PC-9 (cell line): Measurements from ENCODE around the gene TULP4.

Experiments used
- CTCF ChIP-seq: fragments of 200-600 bp; sonication (generic); conservative IDR thresholded peaks from 2 replicates; pipeline ENCODE4 v1.6.1; 2017; ENCODE audit warnings: mixed run types, antibody characterized with exemption, mild to moderate bottlenecking, moderate library complexity
- EZH2 ChIP-seq: fragments of 200-600 bp; sonication (generic); IDR thresholded peaks from 2 replicates; pipeline ENCODE4 v1.8.0; 2017; ENCODE audit warnings: antibody characterized with exemption, low read depth

- no peak for TF ChIP-seq CTCF
- no peak for TF ChIP-seq EZH2
Measured at GRCh38 chr6:158388727-158389126, 76.5 kb downstream of the TULP4 start.
